Activated naive CD4-positive, alpha-beta T cell treated with anti-CD3 and anti-CD28 coated beads for 36 hours (primary cell): Measurements from ENCODE around the gene GARIN3. TPM values are rescaled to one million over a fixed set of nuclear protein-coding genes. Genes with fewer than 3 reads are reported as not detected.
"Not testable (repeated sequence)": the region's sequence is repeated elsewhere in the genome, so short reads cannot be mapped to it uniquely, and the experiment has no call there.

ENCODE experiments used
- CTCF ChIA-PET: fragments of 350-600 bp; sonication (Branson Sonifier 250); formaldehyde crosslinking; loops from one replicate; lab custom pipeline; 2021; ENCODE audit warnings: antibody characterized with exemption; lab: Charles Lee
- DNase-seq: peaks from one replicate; pipeline ENCODE4 v3.0.0-alpha.2; 2020
- H3K27ac Mint-ChIP-seq: one replicate; pipeline ENCODE4 v1.8.0; 2021; ENCODE audit warnings: mild to moderate bottlenecking, mixed read lengths
- H3K27me3 Mint-ChIP-seq: one replicate; pipeline ENCODE4 v1.8.0; 2021; ENCODE audit warnings: low read depth, mixed read lengths
- H3K36me3 Mint-ChIP-seq: one replicate; pipeline ENCODE4 v1.8.0; 2021; ENCODE audit warnings: low read depth, mixed read lengths
- H3K4me1 Mint-ChIP-seq: one replicate; pipeline ENCODE4 v1.8.0; 2021; ENCODE audit warnings: low read depth, mixed read lengths
- H3K4me3 Mint-ChIP-seq: one replicate; pipeline ENCODE4 v1.8.0; 2021; ENCODE audit warnings: mild to moderate bottlenecking, moderate library complexity, mixed read lengths
- H3K9me3 Mint-ChIP-seq: one replicate; pipeline ENCODE4 v1.8.0; 2021; ENCODE audit warnings: mixed read lengths
- intact Hi-C: fragments of 100-400 bp; cut with micrococcal nuclease; formaldehyde crosslinking; loops from one replicate; pipeline ENCODE4 v1.15.1; 2023
- total RNA-seq, 2 experiments: library from RNA; stranded (reverse); gene quantifications; one replicate each; pipeline ENCODE4 v1.2.3, GENCODE V29; 2021

The GARIN3 gene
- total RNA-seq, result 1 to 10 TPM; 3.6 to 3.8 TPM

DNA sequence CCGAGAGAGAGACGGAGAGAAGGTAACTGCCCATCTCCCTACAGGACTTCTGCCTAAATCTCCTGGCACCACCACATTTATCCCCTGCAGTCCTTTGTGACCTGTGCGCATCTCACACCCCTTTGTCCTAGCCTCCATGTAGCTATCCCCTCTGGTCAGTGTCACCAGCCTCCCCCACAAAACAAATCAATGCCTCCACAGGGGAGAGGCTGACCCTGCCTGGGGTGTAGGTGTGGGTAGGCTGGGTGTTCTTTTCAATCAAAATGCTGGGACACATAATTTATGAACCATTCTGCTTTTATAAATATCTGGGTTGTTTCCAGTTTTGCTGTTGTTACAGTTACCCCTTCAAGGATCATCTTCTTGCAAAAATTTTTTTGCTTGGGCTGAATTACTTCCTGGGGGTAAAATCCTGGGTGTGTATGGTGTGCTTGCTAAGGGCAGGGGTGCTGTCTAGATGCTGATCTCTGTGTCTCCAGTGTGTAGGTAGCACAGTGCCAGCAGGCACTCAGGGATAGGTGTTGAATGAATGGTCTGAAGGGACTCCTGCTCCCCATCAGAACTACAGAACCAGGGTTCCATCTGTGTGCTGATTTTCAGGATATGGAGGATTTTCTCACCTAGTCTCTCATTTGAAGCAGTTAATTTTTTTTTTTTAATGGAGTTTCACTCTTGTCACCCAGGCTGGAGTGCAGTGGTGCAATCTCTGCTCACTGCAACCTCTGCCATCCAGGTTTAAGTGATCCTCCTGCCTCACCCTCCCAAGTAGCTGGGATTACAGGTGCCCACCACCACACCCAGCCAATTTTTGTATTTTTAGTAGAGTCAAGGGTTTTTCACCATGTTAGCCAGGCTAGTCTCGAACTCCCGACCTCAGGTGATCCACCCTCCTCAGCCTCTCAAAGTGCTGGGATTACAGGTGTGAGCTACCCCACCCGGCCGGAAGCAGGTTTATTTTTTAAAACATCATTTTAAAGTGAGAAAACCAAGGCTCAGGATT, at the start of gene GARIN3:
TSS of gene GARIN3 (minus strand) at position 51 of the 1,000 bp plus-strand sequence. CDS start 96 bp downstream, outside the sequence.
- Mint-ChIP-seq H3K4me3 (peak within 1 kb of the TSS; percentile 64), H3K27ac (peak within 1 kb of the TSS; percentile 100), H3K36me3 (peaks cover 14% of the 10 kb centered on the region), H3K9me3 (peaks cover 4% of the 10 kb centered on the region), H3K27me3 (no peaks in the 10 kb centered on the region), H3K4me1 (peaks cover 78% of the 10 kb centered on the region)
- CTCF ChIA-PET, result interaction anchor here (0.7 to 2.5 kb wide), 6 partner anchors 11 to 20 kb away, joined by 4 to 11 read pairs (median 5); no protein-coding TSS in a partner anchor
- peak; percentile 38 for DNase-seq
- intact Hi-C loops, result loop anchor here (1.0 kb wide), 3 partner anchors 7 to 246 kb away; no protein-coding TSS in a partner anchor

GRCh38 chr5:157215514-157216167, 49.6 kb upstream of the GARIN3 start:
- CTCF ChIA-PET, result interaction anchor here (1.5 to 2.2 kb wide), 4 partner anchors 10 to 31 kb away, joined by 3 to 10 read pairs (median 5); no protein-coding TSS in a partner anchor
- H3K9me3 Mint-ChIP-seq, result no peaks in the 10 kb centered on the region
- DNase-seq, result no peak
- no peaks in the 10 kb centered on the region for H3K27me3 Mint-ChIP-seq
- intact Hi-C loops, result loop anchor here (1.0 to 10.0 kb wide), 4 partner anchors 11 to 1989 kb away; partner anchors contain the start of genes NIPAL4 and RNF145
- peak overlapping the region; percentile 97 for H3K27ac Mint-ChIP-seq
- peaks cover 95% of the 10 kb centered on the region for H3K36me3 Mint-ChIP-seq
- H3K4me1 Mint-ChIP-seq, result peaks cover 98% of the 10 kb centered on the region
- H3K4me3 Mint-ChIP-seq, result peak overlapping the region; percentile 41

GRCh38 chr5:157214861-157215513, 48.9 kb upstream of the GARIN3 start:
- Mint-ChIP-seq H3K27me3 (no peaks in the 10 kb centered on the region), H3K4me3 (peak overlapping the region; percentile 14), H3K27ac (peak overlapping the region; percentile 97), H3K4me1 (peaks cover 97% of the 10 kb centered on the region), H3K36me3 (peaks cover 93% of the 10 kb centered on the region), H3K9me3 (no peaks in the 10 kb centered on the region)
- intact Hi-C loops, result loop anchor here (1.0 to 10.0 kb wide), 3 partner anchors 11 to 1990 kb away; partner anchors contain the start of genes NIPAL4 and RNF145
- CTCF ChIA-PET, result interaction anchor here (0.9 to 2.2 kb wide), 7 partner anchors 8 to 30 kb away, joined by 3 to 6 read pairs (median 4); no protein-coding TSS in a partner anchor
- DNase-seq, result peak; percentile 60

GRCh38 chr5:157214415-157214814, 48.4 kb upstream of the GARIN3 start:
- H3K9me3 Mint-ChIP-seq, result no peaks in the 10 kb centered on the region
- H3K27ac Mint-ChIP-seq, result peak overlapping the region; percentile 97
- peaks cover 93% of the 10 kb centered on the region for H3K36me3 Mint-ChIP-seq
- no peaks in the 10 kb centered on the region for H3K27me3 Mint-ChIP-seq
- CTCF ChIA-PET, result interaction anchor here (0.9 to 1.2 kb wide), 4 partner anchors 9 to 20 kb away, joined by 3 to 4 read pairs (median 4); no protein-coding TSS in a partner anchor
- no peak for DNase-seq
- intact Hi-C loops, result loop anchor here (10.0 kb wide), 1 partner anchor 1990 kb away; the partner anchor contains the start of gene RNF145
- H3K4me3 Mint-ChIP-seq, result no peak overlapping the region
- H3K4me1 Mint-ChIP-seq, result peaks cover 97% of the 10 kb centered on the region

DNA sequence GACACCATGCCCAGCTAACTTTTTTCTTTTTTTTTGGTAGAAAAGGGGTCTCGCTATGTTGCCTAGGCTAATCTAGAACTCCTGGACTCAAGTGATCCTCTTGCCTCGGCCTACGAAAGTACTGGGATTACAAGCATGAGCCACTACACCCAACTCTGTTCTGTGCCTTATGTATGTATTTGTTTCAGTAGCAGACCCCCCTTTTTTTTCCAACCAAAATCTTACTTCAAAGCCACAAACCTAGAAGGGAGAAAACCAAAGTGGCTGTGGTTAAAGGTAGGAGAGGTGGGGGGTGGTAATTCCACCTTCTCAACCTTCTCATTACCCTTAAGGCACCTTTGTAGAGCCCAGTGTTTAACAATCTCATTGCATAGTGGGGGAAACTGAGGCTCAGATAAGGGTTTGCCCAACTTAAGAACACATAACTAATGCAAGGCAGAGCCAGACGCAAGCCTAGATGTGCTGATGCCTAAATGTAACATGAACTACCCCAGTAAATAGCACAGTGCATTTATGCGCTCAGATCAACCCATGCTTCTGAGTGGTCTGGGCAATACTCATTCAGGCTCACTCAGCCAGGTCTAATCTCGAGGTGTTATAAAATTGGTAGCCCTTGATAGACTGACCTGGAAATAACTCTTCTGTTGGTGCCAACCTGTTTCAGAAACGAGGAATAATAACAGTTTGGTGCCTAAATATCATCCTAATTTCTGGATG, 47.6 kb upstream of the GARIN3 start:
- CTCF ChIA-PET, result interaction anchor here (0.9 to 1.2 kb wide), 3 partner anchors 9 to 19 kb away, joined by 3 to 4 read pairs (median 4); no protein-coding TSS in a partner anchor
- Mint-ChIP-seq H3K9me3 (no peaks in the 10 kb centered on the region), H3K4me3 (no peak overlapping the region), H3K4me1 (peaks cover 98% of the 10 kb centered on the region), H3K27me3 (no peaks in the 10 kb centered on the region), H3K36me3 (peaks cover 94% of the 10 kb centered on the region), H3K27ac (peak overlapping the region; percentile 97)
- no peak for DNase-seq
- intact Hi-C loops, result loop anchor here (1.0 to 10.0 kb wide), 2 partner anchors 9 to 1991 kb away; partner anchors contain the start of gene RNF145

- CTCF ChIA-PET, result interaction anchor here (0.8 to 1.3 kb wide), 3 partner anchors 9 to 63 kb away, joined by 3 to 4 read pairs (median 3); no protein-coding TSS in a partner anchor
- Mint-ChIP-seq H3K36me3 (peaks cover 94% of the 10 kb centered on the region), H3K27me3 (no peaks in the 10 kb centered on the region), H3K4me1 (peaks cover 98% of the 10 kb centered on the region), H3K4me3 (no peak overlapping the region), H3K9me3 (no peaks in the 10 kb centered on the region), H3K27ac (peak overlapping the region; percentile 97)
- no peak for DNase-seq
- intact Hi-C loops, result loop anchor here (10.0 kb wide), 1 partner anchor 1992 kb away; the partner anchor contains the start of gene RNF145
These were observed 46.2 kb upstream of the GARIN3 start for GRCh38 chr5:157212307-157212706.

DNA sequence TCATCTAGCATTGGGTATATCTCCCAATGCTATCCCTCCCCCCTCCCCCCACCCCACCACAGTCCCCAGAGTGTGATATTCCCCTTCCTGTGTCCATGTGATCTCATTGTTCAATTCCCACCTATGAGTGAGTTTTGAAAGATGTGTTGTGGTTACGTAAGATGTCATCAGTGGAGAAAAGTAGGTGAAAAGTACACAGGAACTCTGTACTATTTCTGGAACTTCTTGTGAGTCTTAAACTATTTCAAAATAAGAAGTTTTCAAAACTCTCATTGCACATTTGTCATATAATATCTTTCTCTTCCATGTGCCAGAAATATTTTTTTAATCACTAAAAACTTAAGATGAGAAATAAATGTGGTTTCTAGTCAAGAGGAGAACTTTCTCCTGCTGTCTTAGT, 44.6 kb upstream of the GARIN3 start:
- H3K9me3 Mint-ChIP-seq, DNase-seq, CTCF ChIA-PET, H3K27me3 Mint-ChIP-seq, H3K4me3 Mint-ChIP-seq: not testable (repeated sequence)
- Mint-ChIP-seq H3K36me3 (peaks cover 89% of the 10 kb centered on the region), H3K4me1 (peaks cover 96% of the 10 kb centered on the region), H3K27ac (peak overlapping the region; percentile 97)
- intact Hi-C loops, result loop anchor here (10.0 kb wide), 1 partner anchor 1994 kb away; the partner anchor contains the start of gene RNF145

GRCh38 chr5:157205708-157206107, 39.6 kb upstream of the GARIN3 start:
- CTCF ChIA-PET, result interaction anchor here (0.7 to 3.0 kb wide), 4 partner anchors 11 to 107 kb away, joined by 3 to 10 read pairs (median 3); no protein-coding TSS in a partner anchor
- no peak for DNase-seq
- Mint-ChIP-seq H3K27ac (peak overlapping the region; percentile 81), H3K36me3 (peaks cover 78% of the 10 kb centered on the region), H3K27me3 (no peaks in the 10 kb centered on the region), H3K4me3 (no peak overlapping the region), H3K9me3 (no peaks in the 10 kb centered on the region), H3K4me1 (peaks cover 88% of the 10 kb centered on the region)
- intact Hi-C loops, result no loop called here

DNA sequence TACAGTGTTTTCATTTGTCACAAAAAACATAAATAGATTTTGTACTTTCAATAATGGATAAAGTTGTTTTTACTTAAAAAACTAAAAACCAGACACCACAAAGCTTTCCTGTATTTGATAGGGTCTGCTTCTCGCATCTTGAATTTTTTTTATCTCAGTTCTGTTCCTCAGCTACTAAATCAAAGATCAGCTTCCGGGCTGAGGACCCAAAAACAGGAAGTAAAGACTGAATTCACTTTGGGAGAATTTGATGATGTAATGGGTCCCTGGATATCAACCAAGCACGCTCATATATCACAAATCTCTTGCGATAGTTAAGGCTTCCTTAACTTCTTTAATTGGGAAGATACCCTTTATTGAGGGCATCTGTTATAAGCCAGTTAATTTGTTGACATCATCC, 38.7 kb upstream of the GARIN3 start:
- peaks cover 90% of the 10 kb centered on the region for H3K4me1 Mint-ChIP-seq
- peak overlapping the region; percentile 100 for H3K27ac Mint-ChIP-seq
- CTCF ChIA-PET, result interaction anchor here (0.6 to 3.0 kb wide), 5 partner anchors 12 to 119 kb away, joined by 3 to 10 read pairs (median 7); no protein-coding TSS in a partner anchor
- no peaks in the 10 kb centered on the region for H3K9me3 Mint-ChIP-seq
- H3K27me3 Mint-ChIP-seq, result no peaks in the 10 kb centered on the region
- intact Hi-C loops, result loop anchor here (1.0 kb wide), 1 partner anchor 11 kb away; no protein-coding TSS in a partner anchor
- no peak for DNase-seq
- H3K36me3 Mint-ChIP-seq, result peaks cover 80% of the 10 kb centered on the region
- H3K4me3 Mint-ChIP-seq, result peak overlapping the region; percentile 45

DNA sequence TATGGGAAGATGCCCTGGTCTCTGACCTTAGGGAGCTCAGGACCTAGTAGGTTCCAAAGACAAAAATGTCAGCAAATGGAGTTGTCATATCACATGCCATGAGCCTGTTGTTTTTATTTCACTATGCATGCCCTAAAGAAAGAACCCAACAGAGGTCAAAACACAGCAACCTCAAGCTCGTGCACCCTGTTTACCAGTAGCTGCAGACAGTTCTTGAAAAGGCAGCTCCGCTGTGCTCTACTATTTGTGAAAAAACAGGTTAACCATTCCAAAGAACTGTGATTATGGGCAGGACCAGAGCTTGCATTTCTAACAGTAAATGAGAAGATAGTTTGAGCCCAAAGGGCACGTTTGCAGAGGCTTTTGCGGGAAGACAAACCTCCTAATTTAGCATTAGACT, 37.4 kb upstream of the GARIN3 start:
- CTCF ChIA-PET, result interaction anchor here (0.6 to 3.0 kb wide), 10 partner anchors 9 to 54 kb away, joined by 3 to 10 read pairs (median 4); no protein-coding TSS in a partner anchor

More for the DNA sequence above, 37.4 kb upstream of the GARIN3 start:
- Mint-ChIP-seq H3K4me1 (peaks cover 89% of the 10 kb centered on the region), H3K27me3 (no peaks in the 10 kb centered on the region), H3K4me3 (peak overlapping the region; percentile 45), H3K36me3 (peaks cover 77% of the 10 kb centered on the region), H3K9me3 (no peaks in the 10 kb centered on the region), H3K27ac (peak overlapping the region; percentile 100)
- intact Hi-C loops, result no loop called here
- no peak for DNase-seq
